ENCODE measurements around the gene FUT2. TPM values are rescaled to one million over a fixed set of nuclear protein-coding genes. Genes with fewer than 3 reads are reported as not detected.

FUT2 gene
- total and polyA plus RNA-seq, 2 donors from 2014 or later = 0.28 to 5.8 TPM

- H3K27ac ChIP-seq (ENCODE audit: low read depth in 2 of 2, low read length in 2 of 2) = no peak overlapping the region
- FAIRE-seq (no peak), DNase-seq (no peak)
- no peaks in the 10 kb centered on the region for H3K36me3 ChIP-seq (ENCODE audit: control insufficient read depth in 2 of 3, insufficient read depth in 3 of 3, low read length in 3 of 3)
- intact Hi-C loops (cut with DNase I) = no loop called here
- no peaks in the 10 kb centered on the region for H3K4me1 ChIP-seq (ENCODE audit: control insufficient read depth in 2 of 3, insufficient read depth in 2 of 3, low read depth in 1 of 3, low read length in 3 of 3)
- H3K9ac ChIP-seq (ENCODE audit: low read length in 3 of 3) = no peak overlapping the region
- H3K4me3 ChIP-seq (ENCODE audit: low read length in 3 of 3) = no peak overlapping the region
- H3K9me3 ChIP-seq (ENCODE audit: control insufficient read depth in 2 of 3, insufficient read depth in 1 of 3, low read length in 3 of 3) = no peaks in the 10 kb centered on the region
- no peak for TF ChIP-seq CTCF (IDR thresholded peaks at IDR 0.05; ENCODE audit: borderline replicate concordance, extremely low read depth, insufficient read depth)
- H3K27me3 ChIP-seq (ENCODE audit: control insufficient read depth, insufficient read depth, low read length) = no peaks in the 10 kb centered on the region
Measured at GRCh38 chr19:48668761-48669160, 27.0 kb upstream of the FUT2 start.

GRCh38 chr19:48669903-48670668, 25.7 kb upstream of the FUT2 start:
- TF ChIP-seq CTCF (IDR thresholded peaks at IDR 0.05; ENCODE audit: borderline replicate concordance, extremely low read depth, insufficient read depth) = no peak
- no peak for FAIRE-seq
- peaks cover 0 to 3% (median 0%) of the 10 kb centered on the region in 3 donors for H3K4me1 ChIP-seq (ENCODE audit: control insufficient read depth in 2 of 3, insufficient read depth in 2 of 3, low read depth in 1 of 3, low read length in 3 of 3)

GRCh38 chr19:48670699-48671445, 24.9 kb upstream of the FUT2 start:
- H3K27me3 ChIP-seq (ENCODE audit: control insufficient read depth, insufficient read depth, low read length) = no peaks in the 10 kb centered on the region
- no peak for FAIRE-seq
- no peak overlapping the region for H3K27ac ChIP-seq (ENCODE audit: low read depth in 2 of 2, low read length in 2 of 2)
- peak in 1 of 5 donors; percentile 15 for DNase-seq
- no peak overlapping the region for H3K9ac ChIP-seq (ENCODE audit: low read length in 3 of 3)
- no peaks in the 10 kb centered on the region for H3K9me3 ChIP-seq (ENCODE audit: control insufficient read depth in 2 of 3, insufficient read depth in 1 of 3, low read length in 3 of 3)
- no peak for TF ChIP-seq CTCF (IDR thresholded peaks at IDR 0.05; ENCODE audit: borderline replicate concordance, extremely low read depth, insufficient read depth)
- H3K36me3 ChIP-seq (ENCODE audit: control insufficient read depth in 2 of 3, insufficient read depth in 3 of 3, low read length in 3 of 3) = no peaks in the 10 kb centered on the region
- peaks cover 0 to 4% (median 0%) of the 10 kb centered on the region in 3 donors for H3K4me1 ChIP-seq (ENCODE audit: control insufficient read depth in 2 of 3, insufficient read depth in 2 of 3, low read depth in 1 of 3, low read length in 3 of 3)
- intact Hi-C loops (cut with DNase I) = no loop called here
- H3K4me3 ChIP-seq (ENCODE audit: low read length in 3 of 3) = no peak overlapping the region

More at GRCh38 chr19:48669903-48670668, 25.7 kb upstream of the FUT2 start:
- Histone ChIP-seq H3K27ac (ENCODE audit: low read depth in 2 of 2, low read length in 2 of 2) (no peak overlapping the region), H3K27me3 (ENCODE audit: control insufficient read depth, insufficient read depth, low read length) (no peaks in the 10 kb centered on the region), H3K4me3 (ENCODE audit: low read length in 3 of 3) (no peak overlapping the region), H3K9me3 (ENCODE audit: control insufficient read depth in 2 of 3, insufficient read depth in 1 of 3, low read length in 3 of 3) (no peaks in the 10 kb centered on the region), H3K9ac (ENCODE audit: low read length in 3 of 3) (no peak overlapping the region), H3K36me3 (ENCODE audit: control insufficient read depth in 2 of 3, insufficient read depth in 3 of 3, low read length in 3 of 3) (no peaks in the 10 kb centered on the region)
- no peak for DNase-seq
- intact Hi-C loops (cut with DNase I) = no loop called here
